GM21825 (cell line): Measurements from ENCODE around the gene PPP1R12B.
"Not testable (repeated sequence)": the region's sequence is repeated elsewhere in the genome, so short reads cannot be mapped to it uniquely, and the experiment has no call there.

Source experiments
- ATAC-seq: cut with Tn5 transposase; IDR thresholded peaks from one replicate; pipeline ENCODE4 v1.9.1; 2021; ENCODE audit warnings: mild to moderate bottlenecking, moderate library complexity; ENCODE audit not compliant: unreplicated experiment

Gene PPP1R12B

DNA sequence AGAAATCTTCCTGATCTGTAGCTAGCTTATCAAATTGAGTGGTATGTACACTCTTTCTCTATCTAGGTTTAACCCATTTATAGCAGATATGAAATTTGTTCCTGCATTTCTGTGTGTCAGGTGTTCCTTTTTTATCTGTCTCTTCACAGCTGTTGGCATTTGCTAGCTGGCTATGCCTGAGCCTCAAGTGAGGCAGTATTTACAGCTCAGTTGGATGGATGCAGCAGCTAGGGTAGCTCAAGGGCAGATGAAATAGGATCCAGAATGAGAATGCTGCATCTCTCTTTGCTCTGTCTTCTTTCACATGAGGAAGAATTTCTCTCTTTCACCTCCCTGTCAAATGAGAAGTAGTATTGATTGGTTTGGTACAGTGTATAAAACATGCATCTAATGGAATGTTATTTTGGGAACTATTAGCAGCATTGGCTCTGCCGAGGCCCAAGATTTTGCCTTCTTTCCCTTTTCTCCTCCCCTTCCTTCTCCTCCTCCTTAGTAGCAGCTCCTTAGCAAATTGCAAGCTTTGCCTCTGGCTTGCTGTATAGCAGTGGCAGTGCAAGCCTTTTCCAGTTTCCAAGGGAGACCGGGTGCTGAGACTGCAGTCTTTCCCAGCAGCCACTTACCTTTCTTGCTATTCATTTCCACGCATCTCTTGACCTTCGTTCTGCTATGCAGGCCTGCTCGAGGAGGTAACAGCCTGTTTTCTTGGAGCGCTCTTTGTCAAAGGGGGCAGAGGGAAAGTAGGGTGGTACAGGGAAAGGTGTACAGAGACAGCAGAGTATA, 125.0 kb downstream of the PPP1R12B start:
- not testable (repeated sequence) for ATAC-seq

DNA sequence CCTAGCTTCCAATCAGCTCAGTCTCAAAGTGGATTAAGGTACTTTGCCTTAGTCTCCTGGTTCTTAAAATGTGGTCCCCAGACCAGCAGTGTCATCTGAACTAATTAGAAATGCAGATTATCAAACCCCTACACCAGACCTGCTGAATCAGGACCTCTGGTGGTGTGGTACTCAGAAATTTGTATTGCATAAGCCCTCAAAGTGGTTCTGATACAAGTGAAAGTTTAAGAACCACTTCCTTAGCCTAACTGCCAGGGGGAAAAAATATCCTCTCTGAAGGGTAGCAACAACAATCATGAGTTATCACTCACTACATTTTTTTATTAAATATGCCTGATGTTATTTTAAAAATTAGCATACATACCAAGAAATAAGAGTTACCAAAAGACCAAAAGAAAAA, 131.2 kb downstream of the PPP1R12B start:
- ATAC-seq, result not testable (repeated sequence)

DNA sequence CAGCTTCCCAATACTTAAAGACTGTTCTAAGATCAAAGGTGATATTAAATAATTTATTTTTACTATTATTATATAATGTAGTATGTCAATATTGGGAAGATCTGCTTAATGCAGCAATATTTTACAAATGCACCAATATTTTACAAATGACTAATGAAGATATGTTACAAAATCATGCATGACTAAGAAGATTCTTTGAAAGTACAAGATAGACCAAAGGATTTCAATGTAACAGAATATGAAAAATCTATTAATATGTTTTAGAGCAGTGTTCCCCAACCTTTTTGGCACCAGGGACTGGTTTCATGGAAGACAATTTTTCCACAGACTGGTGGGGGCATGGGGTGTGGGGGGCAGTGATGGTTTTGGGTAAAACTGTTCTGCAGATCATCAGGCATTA, 132.1 kb downstream of the PPP1R12B start:
- ATAC-seq, result not testable (repeated sequence)

DNA sequence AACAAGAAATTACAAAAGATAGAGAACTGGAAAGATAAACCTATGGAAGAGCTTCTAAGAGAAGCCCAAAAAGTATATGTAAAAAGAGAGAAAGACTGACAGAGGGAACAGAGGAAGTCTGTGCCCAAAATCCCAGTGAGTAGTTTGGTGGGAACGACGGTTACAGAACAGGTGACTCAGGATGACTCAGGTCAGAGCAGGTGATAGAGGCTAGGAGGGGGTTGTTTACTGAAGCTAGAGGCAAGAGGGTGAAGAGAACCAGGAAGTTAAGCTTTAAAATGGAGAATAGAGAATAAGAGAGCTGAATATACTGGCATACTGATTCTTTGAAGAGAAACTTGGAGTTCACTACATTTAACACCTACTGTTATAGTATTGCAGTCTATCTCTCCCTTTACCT, 134.9 kb downstream of the PPP1R12B start:
- ATAC-seq, result not testable (repeated sequence)

DNA sequence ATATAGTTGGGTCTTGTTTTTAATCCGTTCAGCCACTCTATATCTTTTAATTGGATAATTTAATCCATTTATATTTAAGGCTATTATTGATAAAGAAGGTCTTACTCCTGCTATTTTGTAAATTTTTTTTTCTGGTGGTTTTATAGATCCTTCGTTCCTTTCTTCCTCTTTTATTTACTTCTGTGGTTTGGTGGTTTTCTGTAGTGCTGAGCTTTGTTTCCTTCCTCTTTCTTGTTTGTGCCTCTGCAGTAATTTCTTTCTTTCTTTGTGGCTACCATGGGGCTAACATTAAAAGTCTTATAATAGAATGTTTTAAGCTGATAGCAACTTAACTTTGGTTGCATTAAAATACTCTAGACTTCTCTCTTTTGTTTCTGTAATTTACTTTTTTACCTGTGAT, 135.5 kb downstream of the PPP1R12B start:
- ATAC-seq, result not testable (repeated sequence)

DNA sequence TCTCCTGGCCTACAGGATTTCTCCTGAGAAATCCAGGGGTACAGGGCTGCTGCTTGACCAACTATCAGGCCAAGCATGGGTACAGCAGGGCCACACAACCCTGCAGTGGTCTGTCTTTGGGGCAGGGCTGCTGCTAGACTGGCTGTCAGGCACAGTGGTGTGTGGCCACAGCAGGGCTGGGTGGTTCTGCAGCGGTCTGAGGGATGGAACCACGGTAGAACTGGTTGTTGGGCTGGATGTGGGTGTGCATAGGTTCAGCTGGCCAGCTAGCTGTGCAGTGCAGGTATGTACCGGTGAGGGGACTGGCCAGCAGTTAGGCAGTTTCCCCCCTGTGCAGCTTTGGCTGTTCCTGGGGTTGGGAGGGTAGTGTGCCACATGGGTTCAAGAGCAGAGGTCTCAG, 136.3 kb downstream of the PPP1R12B start:
- not testable (repeated sequence) for ATAC-seq

DNA sequence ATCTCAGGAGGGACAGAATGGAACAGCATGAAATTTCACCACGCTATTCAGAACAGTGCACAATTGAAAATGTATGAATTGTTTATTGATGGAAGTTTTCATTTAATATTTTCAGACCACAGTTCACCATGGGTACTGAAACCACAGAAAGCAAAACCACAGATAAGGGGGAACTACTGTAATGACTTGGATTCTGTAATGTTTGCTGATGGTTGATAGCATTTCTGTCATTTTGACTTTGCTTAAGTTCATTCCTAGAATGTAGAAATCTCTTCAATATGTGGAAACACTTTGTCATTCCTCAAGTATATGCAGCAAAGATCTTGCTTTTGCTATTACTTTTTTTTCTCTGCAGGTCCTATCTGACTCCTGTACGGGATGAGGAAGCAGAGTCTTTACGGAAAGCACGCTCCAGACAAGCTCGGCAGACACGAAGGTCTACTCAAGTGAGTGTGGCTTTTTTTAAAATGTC, 139.7 kb downstream of the PPP1R12B start:
- peak; percentile 72 for ATAC-seq

DNA sequence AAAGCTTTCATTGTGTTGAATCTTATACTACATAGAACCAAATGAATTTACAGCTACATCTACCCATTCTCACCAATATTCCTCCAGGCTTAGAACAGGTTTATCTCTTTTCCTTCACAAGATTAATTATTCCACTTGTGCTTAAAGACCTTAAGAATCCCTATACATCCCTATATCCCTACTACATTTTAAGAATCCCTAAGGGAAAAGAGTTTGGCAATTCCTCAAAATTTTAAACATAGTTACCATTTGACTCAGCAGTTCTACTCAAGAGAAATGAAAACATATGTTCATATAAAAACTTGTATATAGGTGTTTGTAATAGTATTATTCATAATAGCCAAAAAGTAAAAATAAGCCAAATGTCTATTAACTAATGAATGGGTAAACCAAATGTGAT, 140.6 kb downstream of the PPP1R12B start:
- not testable (repeated sequence) for ATAC-seq

DNA sequence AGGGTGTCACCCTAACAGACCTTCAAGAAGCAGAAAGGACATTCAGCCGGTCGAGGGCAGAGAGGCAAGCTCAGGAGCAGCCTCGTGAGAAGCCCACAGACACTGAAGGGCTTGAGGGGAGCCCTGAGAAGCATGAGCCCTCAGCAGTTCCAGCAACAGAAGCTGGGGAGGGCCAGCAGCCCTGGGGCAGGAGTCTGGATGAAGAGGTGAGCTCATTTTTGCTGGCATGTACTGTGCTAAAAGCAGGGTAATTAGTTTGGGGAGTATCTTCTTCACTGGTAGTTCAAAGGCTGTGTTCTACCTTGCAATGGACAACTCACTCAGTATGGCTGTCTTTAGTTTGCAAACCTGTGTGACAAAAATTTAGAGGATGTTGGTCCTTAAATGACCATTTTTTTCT, 144.6 kb downstream of the PPP1R12B start:
- ATAC-seq, result not testable (repeated sequence)

DNA sequence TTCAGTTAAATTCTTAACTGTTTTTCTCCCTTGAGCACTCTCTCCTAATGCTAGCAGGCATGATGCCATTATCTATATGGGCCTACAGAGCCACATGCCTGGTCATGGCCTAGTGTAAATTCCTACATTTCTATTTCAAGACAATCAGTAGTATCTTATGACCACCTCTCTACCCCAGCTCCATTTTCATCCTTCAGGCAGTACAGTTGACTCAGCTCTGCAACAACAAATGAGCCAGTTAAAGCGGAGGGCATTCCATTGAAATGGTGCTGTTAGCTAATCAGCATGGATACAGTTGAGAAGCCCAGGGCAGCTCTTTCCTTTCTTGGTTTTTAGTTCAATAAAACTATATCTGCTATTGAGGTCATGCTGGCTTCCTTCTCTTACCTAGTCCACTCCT, 150.0 kb downstream of the PPP1R12B start:
- ATAC-seq, result no peak

DNA sequence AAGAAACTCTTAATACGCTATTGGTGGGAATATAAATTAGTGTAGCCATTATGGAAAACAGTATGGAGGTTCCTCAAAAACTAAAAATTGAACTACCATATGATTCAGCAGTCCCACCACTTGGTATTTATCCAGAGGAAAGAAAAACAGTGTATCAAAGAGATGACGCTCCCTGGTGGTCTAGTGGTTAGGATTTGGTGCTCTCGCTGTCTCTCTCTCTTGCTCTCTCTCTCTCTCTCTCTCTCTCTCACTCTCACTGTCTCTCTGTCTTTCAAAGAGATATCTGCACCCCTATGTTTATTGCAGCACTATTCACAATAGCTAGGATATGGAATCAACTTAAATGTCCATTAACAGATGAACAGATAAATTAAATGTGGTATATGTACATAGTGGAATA, 151.5 kb downstream of the PPP1R12B start:
- not testable (repeated sequence) for ATAC-seq

DNA sequence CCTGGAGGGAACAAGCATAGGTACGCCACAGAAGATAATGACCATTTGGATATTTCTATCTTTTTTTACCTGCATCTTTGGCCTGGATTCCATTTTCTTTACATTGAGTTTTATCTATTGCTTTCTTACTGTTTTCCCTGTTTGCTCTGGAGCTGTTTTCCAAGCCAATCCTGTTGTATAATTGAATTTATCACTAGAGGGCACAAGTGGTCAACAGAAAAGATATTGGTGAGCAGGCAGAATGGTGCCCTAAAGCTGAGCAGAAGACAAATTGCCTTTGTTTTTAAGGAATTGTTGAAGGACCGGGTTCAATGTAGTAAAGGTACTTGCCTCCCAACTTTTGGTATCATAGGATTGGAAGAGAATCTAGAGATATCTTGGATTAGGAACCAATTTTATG, 152.8 kb downstream of the PPP1R12B start:
- no peak for ATAC-seq

DNA sequence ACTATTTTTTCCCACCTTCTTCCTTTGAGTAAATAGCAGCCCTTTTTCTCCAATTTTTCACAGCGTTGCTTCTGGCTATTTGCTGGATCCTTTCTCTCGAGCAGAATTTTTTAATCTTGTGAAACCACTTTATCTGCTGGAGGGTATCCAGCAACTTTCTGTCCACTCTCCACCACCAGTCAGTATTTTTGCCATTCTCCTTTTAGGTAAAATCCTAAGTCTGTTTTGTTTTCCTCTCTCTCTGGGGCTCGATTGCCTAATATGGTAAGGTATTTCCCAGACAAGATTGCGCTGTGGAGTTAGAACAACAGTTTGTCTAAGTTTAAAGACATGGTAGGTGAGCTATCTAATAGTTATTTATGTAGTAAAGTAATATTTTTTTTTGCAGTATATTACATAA, 156.9 kb downstream of the PPP1R12B start:
- no peak for ATAC-seq

DNA sequence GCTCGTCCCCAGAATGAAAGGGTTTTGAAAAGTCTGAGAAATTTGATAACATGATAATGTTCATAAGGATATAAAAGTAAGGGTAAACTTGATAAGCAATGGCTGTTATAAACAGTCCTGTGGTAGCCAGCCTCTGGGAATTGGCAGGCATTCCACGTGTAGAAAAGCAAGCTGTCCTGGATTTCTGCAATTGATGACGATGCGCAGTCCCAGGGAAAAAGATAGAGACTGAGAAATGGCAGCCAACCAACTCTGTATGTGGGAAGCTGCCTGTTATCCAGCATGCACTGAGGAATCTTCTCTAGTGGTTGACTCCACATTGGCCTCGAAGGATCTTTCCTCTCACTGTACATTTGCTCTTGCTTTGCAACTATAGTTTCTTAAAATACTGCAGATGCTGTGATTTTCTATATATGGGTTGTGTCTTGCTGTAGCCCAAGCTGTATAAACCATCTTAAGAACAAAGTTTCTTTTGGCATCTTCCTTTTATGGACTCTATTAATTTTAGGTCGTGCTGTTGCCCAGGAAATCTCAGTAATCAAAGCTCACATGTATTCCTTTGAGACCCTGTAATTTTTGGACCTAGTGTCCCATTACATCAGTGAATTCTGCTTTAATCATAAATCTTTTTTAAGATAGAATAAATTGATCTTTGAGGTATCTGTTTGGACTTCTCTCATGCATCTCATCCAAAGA, 157.5 kb downstream of the PPP1R12B start:
- ATAC-seq, result not testable (repeated sequence)

DNA sequence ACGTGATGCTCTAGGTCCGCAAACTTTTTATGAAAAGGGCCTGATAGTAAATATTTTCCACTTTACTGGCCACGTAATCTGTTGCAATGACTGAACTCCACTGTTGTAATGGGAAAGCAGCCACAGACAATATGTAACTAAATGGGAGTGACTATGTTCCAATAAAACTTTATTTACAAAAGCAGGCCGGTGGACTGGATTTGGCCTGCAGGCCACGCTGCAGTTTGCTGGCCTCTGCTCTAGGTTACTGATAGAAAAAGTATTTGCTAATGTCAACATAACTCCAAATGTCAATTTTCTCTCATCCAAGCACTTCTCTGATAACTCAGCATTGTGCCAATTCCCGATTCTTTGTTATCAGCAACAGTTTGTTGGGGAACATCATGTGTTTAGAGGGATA, 160.4 kb downstream of the PPP1R12B start:
- not testable (repeated sequence) for ATAC-seq

DNA sequence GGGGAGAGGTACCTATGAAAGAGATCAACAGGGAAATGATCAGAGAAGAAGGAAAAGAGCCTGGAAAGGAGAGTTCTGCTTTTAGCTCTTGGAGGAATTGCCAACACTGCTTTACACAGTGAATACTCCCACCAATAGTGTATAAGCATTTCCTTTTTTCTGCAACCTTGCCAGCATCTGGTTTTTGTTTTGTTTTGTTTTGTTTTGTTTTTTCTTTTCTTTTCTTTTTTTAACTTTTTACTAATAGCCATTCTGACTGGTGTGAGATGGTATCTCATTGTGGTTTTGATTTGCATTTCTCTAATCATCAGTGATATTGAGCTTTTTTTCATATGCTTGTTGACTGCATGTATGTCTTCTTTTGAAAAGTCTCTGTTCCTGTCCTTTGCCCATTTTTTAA, 165.4 kb downstream of the PPP1R12B start:
- ATAC-seq, result not testable (repeated sequence)

DNA sequence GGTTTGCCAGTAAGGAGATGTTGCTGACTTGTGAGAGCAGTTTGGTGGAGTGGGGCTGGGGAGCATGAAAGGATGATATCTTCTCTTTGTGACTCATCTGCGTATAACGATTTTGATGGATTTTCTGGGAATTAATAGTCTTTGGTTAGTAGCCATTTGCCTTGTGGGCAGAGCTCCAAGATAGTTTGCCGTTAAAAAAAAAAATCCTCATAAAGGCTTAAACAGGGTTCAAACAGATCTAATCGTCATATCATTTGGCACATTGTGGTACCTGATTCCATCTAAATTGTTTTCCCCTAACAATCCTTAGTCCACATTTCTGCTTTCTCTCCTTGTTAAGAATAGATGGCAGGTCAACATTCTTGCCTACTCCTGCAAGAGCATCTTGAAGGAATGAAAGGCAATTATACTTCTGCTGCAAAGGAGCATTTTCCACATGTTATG, 168.0 kb downstream of the PPP1R12B start:
- ATAC-seq, result no peak

DNA sequence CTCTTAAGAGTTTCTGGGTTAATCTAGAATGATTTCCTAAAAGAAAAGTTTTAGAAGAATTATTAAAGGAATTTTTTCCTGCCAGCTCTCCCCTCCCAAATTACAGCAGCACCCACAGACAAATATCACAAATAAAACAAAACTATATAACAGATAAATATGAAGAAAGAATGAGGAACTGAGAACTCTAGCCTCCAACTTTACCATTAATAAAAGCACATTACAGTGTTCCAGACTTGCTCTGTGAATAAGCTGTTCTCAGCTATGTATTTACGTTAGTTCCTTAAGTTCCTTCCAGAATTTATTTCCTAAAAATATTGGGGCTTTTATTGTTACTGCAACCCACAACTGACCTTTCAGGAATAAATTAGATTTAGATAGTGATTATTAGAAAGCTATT, 168.6 kb downstream of the PPP1R12B start:
- not testable (repeated sequence) for ATAC-seq

DNA sequence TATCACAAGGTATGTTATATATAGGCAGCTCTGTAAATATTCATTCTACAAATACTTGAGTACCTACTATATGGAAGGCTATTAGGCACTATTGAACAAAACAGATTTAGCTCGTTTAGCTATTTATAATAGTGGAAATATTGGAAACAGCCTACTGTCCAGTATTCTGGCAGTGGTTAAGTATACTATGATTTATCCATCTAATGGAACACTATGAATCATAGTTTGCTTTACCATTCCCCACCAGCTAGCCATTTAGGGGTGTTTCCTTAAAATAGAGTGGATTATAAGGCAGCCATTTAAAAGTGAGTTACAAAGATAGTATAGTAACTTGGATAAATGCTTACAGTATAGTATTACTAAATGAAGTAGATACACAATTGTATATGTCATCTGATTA, 169.7 kb downstream of the PPP1R12B start:
- not testable (repeated sequence) for ATAC-seq

DNA sequence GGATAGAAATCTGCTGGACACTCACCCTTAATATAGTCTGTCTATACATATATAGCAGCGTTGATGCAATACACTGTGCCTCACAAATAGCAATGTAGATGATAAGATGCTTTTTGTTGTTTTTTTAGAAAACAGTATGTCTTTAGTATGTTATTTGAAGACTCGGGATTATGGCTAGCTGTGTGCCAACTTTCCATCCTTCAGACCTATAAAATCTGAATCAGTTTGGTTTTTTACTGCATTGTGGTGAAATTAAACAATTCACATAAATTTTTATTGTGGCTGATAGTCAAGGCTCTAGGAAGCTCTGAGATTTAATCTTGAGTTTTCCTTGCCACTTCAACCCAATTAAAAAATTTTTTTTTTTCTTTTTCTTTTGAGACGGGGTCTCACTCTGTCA, 170.4 kb downstream of the PPP1R12B start:
- ATAC-seq, result not testable (repeated sequence)

DNA sequence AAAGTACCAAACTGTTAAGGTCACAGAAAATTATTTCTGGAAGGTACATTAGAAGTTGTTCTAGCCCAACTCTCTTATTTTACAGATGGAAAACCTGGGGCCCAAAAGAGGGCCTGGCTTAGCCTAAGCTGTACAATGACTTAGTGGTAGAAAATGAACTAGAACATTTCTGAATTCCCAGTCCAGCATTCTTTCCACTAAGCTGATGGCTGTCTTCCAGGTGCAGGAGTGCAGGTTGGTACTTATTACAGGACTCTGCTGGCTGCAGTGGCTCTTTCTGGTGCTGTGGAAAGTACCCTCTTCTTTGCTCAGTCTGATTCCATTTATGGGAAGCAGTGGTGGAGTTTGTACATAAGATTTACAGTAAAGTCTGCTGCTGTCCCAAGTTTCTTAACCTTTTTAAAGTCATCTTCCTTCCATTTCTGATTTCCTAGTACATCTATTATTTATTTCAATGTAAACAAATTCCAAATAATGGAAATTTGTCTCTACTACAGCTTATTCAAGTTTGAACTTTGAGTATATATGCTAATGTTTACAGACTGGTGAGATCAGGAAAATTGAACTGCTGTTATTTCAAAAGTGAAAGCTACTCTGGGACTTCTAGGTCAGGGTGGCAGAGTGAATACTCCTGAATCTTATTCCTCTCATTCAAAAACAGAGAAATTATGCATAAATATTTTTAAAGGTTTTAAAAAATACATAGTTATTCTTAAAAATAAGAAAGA, 171.8 kb downstream of the PPP1R12B start:
- ATAC-seq, result not testable (repeated sequence)
